ENCODE data around the gene STYXL2. TPM values are rescaled to one million over a fixed set of nuclear protein-coding genes. Genes with fewer than 3 reads are reported as not detected.

STYXL2 gene
- 0.06 and 0.59 TPM in 2 replicates for total RNA-seq (ENCODE audit: low replicate concordance)

DNA sequence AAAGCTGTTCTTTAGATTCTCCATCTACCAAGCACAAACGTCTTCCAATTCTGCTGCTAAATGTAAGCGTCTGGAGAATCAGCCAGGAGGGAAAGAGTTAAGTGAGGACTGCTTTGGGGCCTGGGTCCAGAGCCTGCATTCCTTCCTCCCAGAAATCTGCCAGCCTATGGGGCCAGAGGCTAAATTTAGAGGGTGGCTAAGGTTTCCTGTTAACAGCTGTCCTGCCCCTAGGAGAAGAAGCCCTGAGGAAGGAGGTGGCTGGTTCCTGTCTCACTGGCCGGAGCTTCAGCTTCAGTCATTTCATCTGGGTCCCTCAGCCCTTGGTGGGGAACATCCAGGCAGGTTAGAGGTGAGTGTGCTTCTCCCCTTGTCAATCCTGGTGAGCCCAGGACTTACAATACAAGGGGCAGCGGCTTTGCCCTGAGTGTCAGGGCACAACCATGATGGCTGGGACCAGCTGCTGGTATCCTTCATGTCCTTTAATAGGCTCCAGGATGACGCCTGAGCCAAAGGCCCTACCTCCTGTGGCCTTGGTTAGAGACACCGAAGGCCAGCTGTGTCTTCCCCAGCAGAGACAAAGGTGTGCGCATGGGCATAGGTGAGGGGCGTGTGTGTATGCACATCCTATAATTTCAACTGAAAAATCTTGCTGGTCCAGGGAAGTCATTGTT is at the start of gene STYXL2:
STYXL2 (plus strand) TSS at position 230 of the 671 bp plus-strand sequence. CDS start 775 bp downstream, outside the sequence.
- no peak within 1 kb of the TSS for H3K9ac ChIP-seq
- peaks cover 9% of the 10 kb centered on the region for H3K4me1 ChIP-seq
- TF ChIP-seq, protein P1, sequence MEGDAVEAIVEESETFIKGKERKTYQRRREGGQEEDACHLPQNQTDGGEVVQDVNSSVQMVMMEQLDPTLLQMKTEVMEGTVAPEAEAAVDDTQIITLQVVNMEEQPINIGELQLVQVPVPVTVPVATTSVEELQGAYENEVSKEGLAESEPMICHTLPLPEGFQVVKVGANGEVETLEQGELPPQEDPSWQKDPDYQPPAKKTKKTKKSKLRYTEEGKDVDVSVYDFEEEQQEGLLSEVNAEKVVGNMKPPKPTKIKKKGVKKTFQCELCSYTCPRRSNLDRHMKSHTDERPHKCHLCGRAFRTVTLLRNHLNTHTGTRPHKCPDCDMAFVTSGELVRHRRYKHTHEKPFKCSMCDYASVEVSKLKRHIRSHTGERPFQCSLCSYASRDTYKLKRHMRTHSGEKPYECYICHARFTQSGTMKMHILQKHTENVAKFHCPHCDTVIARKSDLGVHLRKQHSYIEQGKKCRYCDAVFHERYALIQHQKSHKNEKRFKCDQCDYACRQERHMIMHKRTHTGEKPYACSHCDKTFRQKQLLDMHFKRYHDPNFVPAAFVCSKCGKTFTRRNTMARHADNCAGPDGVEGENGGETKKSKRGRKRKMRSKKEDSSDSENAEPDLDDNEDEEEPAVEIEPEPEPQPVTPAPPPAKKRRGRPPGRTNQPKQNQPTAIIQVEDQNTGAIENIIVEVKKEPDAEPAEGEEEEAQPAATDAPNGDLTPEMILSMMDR (IDR thresholded peaks at IDR 0.05) = no peak
- no peak for TF ChIP-seq EZH2phosphoT487 (IDR thresholded peaks at IDR 0.05)
- TF ChIP-seq EZH2 (IDR thresholded peaks at IDR 0.05) = no peak
- H4K20me1 ChIP-seq (ENCODE audit: low read depth) = no peaks in the 10 kb centered on the region
- H3K36me3 ChIP-seq = no peaks in the 10 kb centered on the region
- peaks cover 10% of the 10 kb centered on the region for H3K9me3 Mint-ChIP-seq
- no peak for DNase-seq (ENCODE audit: low spot score)
- H3K4me2 ChIP-seq = no peak within 1 kb of the TSS
- H3K27ac ChIP-seq = no peak within 1 kb of the TSS
- H3F3A ChIP-seq (ENCODE audit: low read depth) = no peaks in the 10 kb centered on the region
- peak within 1 kb of the TSS; percentile 14 for H3K4me3 Mint-ChIP-seq
- peak within 1 kb of the TSS; percentile 88 for H2AFZ ChIP-seq (replicated peaks)
- no peaks in the 10 kb centered on the region for H3K79me2 ChIP-seq (ENCODE audit: low read depth)
- H3K27me3 Mint-ChIP-seq (ENCODE audit: insufficient read depth, low read depth) = peaks cover 2% of the 10 kb centered on the region
- H3K4me1 Mint-ChIP-seq = peaks cover 13% of the 10 kb centered on the region
- H3K27me3 ChIP-seq = no peaks in the 10 kb centered on the region
- no peak within 1 kb of the TSS for H3K27ac Mint-ChIP-seq
- H3K4me3 ChIP-seq = no peak within 1 kb of the TSS
- no peaks in the 10 kb centered on the region for H3K9me3 ChIP-seq (ENCODE audit: low read depth)
- peaks cover 2% of the 10 kb centered on the region for H3K36me3 Mint-ChIP-seq

DNA sequence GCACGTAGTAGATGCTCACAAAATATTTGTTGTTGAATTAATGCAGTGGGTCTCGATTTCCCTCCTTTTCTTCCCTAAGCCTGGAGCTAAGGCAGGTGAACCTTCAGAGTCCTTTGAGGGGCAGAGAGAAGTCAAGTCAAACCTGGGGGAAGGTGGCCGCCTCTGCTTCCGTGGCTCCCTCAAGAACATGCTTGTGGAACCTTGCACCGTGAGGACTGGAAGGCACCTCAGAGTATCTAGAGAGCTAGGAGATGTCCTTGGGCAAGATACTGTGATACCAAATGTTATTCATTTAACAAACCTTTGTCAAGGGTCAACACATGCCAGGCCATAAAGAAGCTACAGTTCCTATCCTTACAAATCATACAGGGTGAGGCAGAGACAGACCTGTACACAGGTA is 42.0 kb upstream of the STYXL2 start:
- Mint-ChIP-seq H3K27ac (no peak overlapping the region), H3K36me3 (peaks cover 3% of the 10 kb centered on the region), H3K4me3 (no peak overlapping the region), H3K27me3 (ENCODE audit: insufficient read depth, low read depth) (no peaks in the 10 kb centered on the region), H3K9me3 (no peaks in the 10 kb centered on the region), H3K4me1 (peaks cover 3% of the 10 kb centered on the region)
- Histone ChIP-seq H3K4me1 (no peaks in the 10 kb centered on the region), H3F3A (ENCODE audit: low read depth) (peaks cover 6% of the 10 kb centered on the region), H4K20me1 (ENCODE audit: low read depth) (no peaks in the 10 kb centered on the region), H3K9ac (no peak overlapping the region), H2AFZ (replicated peaks) (no peak overlapping the region), H3K9me3 (ENCODE audit: low read depth) (no peaks in the 10 kb centered on the region), H3K27ac (no peak overlapping the region), H3K36me3 (no peaks in the 10 kb centered on the region), H3K79me2 (ENCODE audit: low read depth) (no peaks in the 10 kb centered on the region), H3K4me3 (no peak overlapping the region), H3K27me3 (no peaks in the 10 kb centered on the region), H3K4me2 (no peak overlapping the region)
- DNase-seq (ENCODE audit: low spot score) = no peak
- TF ChIP-seq EZH2phosphoT487 (IDR thresholded peaks at IDR 0.05) (no peak), EZH2 (IDR thresholded peaks at IDR 0.05) (no peak)
- TF ChIP-seq, protein P1 (IDR thresholded peaks at IDR 0.05) = no peak

DNA sequence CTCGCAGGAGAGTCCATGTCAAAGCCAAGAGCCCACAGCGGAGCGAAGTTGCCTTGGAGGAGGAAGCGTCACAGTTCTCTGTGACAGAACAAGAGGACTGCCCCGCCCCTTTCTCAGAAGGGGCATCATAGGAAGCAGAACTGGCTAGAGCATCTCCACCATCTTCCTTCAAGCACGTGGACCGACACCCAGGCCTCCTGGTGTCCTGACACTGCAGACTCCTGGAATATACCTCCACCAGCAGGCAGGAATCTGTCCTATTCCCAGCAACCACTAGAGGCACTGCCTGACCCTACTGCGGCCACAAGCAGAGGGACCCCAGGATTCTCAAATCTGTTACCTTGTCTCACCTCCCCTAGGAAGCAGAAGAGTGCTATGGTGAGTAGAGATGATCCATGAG is 41.5 kb upstream of the STYXL2 start:
- Histone ChIP-seq H3K4me2 (no peak overlapping the region), H3K27ac (no peak overlapping the region), H3K9ac (no peak overlapping the region), H3K27me3 (no peaks in the 10 kb centered on the region), H3K79me2 (ENCODE audit: low read depth) (no peaks in the 10 kb centered on the region), H3K4me3 (no peak overlapping the region), H4K20me1 (ENCODE audit: low read depth) (no peaks in the 10 kb centered on the region), H3K9me3 (ENCODE audit: low read depth) (no peaks in the 10 kb centered on the region), H3K4me1 (no peaks in the 10 kb centered on the region), H3F3A (ENCODE audit: low read depth) (peaks cover 8% of the 10 kb centered on the region), H3K36me3 (no peaks in the 10 kb centered on the region), H2AFZ (replicated peaks) (no peak overlapping the region)
- H3K27me3 Mint-ChIP-seq (ENCODE audit: insufficient read depth, low read depth) = no peaks in the 10 kb centered on the region
- no peaks in the 10 kb centered on the region for H3K9me3 Mint-ChIP-seq
- DNase-seq (ENCODE audit: low spot score) = peak; percentile 56
- H3K27ac Mint-ChIP-seq = peak overlapping the region; percentile 30
- no peak overlapping the region for H3K4me3 Mint-ChIP-seq
- peaks cover 3% of the 10 kb centered on the region for H3K4me1 Mint-ChIP-seq
- peaks cover 3% of the 10 kb centered on the region for H3K36me3 Mint-ChIP-seq
- no peak for TF ChIP-seq EZH2 (IDR thresholded peaks at IDR 0.05)
- TF ChIP-seq, protein P1 (IDR thresholded peaks at IDR 0.05) = peak; percentile 65
